C4-2B (cell line): ENCODE measurements around the gene OSBP2.

Source experiments
- H3K27ac ChIP-seq: fragments of 450-650 bp; 2 replicates; pipeline ENCODE4 v1.5.1; 2017
- ZFX ChIP-seq: fragments of 450-650 bp; IDR thresholded peaks from 2 replicates; pipeline ENCODE4 v1.6.1; 2017
- TF ChIP-seq, protein P1 (sequence below): fragments of 450-650 bp; conservative IDR thresholded peaks from 2 replicates; pipeline ENCODE4 v1.5.1; 2017; ENCODE audit warnings: mild to moderate bottlenecking

Gene OSBP2

DNA sequence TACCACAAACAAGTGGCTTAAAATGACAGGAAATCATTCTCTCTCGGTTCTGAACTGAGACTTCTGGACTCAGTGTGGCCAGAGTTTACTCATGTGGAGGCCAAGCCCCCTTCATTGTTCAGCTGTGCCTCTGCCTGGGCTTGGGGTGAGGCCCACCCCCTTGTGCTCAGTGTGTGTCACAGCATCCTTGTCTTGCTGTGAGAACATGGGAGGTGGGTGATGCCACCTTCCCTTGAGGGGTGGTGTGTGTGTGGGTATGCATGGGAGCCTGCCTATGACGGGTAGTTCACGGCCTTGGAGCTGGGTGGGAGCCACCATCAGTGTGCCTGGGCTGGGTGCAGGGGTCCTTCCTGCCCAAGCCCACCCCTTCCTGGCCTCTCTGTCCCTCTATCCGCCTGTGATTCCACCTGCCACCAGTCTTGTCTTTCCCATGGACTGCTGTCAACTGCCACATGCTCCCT lies 172.2 kb downstream of the OSBP2 start:
- no peak overlapping the region for H3K27ac ChIP-seq
- TF ChIP-seq ZFX: no peak
- TF ChIP-seq, protein P1, sequence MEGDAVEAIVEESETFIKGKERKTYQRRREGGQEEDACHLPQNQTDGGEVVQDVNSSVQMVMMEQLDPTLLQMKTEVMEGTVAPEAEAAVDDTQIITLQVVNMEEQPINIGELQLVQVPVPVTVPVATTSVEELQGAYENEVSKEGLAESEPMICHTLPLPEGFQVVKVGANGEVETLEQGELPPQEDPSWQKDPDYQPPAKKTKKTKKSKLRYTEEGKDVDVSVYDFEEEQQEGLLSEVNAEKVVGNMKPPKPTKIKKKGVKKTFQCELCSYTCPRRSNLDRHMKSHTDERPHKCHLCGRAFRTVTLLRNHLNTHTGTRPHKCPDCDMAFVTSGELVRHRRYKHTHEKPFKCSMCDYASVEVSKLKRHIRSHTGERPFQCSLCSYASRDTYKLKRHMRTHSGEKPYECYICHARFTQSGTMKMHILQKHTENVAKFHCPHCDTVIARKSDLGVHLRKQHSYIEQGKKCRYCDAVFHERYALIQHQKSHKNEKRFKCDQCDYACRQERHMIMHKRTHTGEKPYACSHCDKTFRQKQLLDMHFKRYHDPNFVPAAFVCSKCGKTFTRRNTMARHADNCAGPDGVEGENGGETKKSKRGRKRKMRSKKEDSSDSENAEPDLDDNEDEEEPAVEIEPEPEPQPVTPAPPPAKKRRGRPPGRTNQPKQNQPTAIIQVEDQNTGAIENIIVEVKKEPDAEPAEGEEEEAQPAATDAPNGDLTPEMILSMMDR: no peak

DNA sequence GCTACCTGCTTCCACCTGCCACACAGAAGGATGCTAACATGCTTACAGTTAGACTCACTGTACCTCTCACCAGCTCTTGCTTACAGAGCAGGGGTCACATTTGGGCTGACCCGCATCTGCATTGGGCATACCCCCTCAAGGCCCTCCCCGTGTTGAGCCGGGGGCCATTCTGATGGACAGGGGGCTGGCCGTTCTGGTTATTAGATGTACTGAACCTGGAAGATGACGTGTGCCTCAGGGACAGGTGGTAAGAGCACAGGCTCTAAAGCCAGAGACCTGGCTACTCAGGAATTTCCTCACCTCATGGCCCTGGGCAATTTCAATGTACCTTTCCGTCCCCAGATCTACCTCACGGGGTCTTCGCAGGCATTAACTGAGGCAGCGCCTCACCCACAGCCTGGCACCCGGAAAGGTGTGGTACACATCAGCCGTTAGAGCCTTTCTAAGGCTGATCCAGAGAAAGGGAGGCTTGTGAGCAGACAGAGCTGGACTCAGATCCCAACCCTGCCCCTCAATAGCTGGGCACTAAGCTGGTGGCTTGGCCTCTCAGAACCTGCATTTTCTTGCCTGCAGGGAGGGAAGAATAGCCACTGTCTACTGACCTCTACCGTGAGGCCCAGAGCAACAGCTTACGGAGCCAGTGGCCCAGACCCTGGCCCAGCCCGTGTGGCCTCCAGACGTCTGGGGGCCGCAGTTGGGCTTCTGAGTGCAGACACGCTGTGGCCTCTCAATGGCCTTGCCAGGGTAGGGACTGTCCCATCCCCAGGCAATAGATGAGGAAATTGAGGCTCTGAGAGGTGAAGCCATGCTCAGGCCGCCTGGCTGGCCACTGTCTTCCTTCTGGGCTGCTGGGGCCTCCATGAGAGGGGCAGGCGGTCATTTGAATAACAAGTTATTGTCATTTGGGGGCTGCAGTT lies 173.3 kb downstream of the OSBP2 start:
- no peak overlapping the region for H3K27ac ChIP-seq
- TF ChIP-seq, protein P1: no peak
- TF ChIP-seq ZFX: no peak

DNA sequence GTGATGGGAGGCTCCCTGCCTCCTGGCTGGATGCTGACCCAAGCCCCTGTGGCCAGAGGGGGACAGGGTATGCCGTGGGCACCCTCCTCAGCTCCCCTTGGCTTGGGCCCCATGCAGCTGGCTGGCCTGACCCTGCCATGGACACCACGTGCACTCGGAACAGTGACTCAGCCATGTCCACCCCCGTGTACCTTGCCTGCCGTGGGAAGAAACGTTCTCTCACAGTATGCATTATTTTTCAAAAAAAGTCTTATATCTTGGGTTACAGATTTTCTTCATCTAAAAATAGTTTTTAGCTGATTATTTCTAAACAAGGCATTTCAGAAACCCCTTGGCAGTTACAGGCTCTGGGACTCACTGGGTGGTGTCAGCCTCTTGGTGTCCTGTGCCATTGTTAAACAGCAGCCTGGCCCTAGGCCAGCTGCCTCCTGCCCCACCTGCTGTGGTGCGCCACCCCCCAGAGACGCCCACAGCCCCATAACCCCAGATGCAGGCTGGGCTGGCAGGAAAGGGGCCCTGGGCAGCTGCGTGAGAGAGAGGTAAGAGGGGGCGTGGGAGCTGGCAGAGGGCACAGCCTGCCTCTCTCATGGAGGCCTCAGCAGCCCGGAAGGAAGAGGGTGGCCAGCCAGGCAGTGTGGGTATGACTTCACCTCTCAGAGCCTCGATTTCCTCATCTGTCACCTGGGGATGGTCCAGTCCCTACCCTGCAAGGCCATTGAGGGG lies 174.2 kb downstream of the OSBP2 start:
- TF ChIP-seq, protein P1: no peak
- TF ChIP-seq ZFX: no peak
- H3K27ac ChIP-seq: no peak overlapping the region

DNA sequence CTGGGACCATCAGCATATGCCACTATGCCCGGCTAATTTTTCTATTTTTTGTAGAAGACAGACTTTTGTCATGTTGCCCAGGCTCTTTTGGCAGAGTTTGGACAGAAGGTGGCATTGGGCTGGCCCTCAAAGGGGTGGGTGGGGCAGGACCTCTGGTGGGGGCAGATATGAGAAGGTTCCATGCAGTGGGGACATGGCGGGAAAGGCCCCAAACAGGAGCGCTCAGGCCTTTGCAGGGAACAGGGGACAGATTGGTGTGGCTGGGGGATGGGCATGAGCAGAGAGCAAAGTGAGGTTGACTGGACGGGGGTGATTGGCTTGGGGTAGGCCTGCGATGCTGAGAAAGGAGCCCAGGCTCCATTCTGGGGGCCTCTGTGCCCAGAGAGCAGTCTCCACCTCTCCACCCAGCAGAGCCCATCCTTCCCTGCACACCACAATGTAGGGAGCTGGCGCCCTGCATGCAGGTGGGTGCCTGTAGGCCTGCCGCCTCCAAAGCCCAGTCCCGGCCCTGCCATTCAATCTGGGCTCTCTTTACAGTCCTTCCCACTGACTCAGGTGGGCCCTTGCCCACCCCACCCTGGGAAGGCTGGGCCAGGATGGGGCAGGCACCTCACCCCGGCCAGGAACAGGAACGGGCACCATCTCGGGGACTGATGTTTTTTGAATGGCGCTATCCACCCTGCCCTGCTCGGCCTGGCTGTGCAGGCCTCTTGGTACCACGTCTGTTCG lies 175.2 kb downstream of the OSBP2 start:
- no peak for TF ChIP-seq ZFX
- TF ChIP-seq, protein P1: no peak
- no peak overlapping the region for H3K27ac ChIP-seq

DNA sequence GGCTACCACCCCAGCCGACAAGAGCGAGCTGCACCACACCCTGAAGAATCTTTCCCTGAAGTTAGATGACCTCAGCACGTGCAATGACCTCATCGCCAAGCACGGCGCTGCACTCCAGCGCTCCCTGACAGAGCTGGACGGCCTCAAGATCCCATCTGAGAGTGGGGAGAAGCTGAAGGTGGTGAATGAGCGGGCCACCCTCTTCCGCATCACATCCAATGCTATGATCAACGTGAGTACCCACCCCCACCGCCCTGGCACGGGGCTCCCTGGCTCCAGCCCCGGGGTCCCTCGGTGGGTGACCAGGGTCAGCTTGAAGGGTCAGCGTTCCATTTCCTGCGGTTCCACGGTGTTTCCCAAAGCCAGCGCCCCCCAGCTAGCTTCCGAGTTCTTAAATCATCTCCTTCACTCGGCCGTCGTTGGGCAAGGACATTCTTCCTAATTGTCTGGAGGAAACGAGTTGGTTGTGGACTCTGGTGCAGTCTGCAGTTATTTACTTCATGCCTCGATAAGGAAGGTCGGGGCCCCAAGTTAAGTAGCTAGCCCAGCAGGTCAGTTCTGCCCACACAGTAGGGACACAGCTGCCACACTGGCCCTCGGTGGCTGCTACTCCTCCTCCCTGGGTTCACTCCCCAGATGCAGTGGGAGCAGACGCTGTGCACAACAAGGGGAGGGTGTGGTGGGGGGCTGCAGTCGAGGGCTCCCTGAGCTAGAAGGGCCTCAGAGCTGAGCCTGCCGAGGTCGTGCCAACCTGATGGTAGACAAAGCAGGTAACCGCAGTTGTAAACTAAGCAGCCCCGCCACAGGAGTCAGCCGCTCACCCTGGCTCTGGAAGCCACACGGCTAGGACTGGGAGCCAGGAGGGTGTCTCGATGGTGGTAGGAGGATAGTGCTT lies 176.0 kb downstream of the OSBP2 start:
- no peak for TF ChIP-seq ZFX
- TF ChIP-seq, protein P1: no peak
- no peak overlapping the region for H3K27ac ChIP-seq

DNA sequence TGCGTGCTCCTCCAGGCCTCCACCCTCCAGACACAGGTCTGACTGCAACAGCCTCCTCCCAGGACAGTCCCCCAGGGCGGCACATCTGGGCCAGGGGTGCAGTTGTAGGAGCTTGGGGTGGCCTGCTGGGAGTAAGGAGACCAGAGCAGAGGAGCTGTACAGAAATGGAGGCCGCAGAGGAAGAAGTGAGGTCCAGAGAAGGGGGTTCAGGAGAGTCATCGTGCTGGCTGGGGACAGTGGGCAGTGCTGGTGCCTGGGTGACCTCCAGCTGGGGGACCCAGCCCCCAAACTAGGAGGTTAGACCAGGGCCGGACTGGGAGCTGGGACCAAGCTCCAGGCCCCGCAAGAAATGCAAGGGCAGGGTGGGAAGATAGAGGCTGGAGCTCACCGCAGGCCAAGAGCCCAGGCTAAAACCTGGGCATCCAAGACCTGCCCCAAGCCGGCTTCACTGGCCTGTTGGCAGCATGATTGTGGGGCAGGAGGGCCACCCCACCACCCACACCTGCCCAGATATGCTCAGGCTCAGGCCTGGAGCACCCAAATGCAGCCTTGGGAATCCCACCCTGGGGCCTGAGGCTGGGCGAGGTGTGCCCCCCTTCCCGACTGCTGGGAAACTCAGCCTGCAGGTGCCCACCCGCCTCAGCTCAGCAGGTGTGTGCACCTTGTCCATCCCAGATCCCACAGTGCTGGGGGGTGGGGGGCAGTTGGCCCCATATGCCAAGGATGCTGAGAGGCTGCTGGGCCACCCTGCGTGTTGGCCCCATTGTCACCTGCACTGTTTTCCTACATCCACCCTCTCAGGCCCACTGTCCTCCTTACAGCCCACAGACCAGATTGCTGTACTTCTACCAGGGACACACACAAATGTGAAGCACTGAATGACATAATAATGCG lies 177.0 kb downstream of the OSBP2 start:
- no peak for TF ChIP-seq ZFX
- TF ChIP-seq, protein P1: no peak

More for the DNA sequence above, 177.0 kb downstream of the OSBP2 start:
- H3K27ac ChIP-seq: no peak overlapping the region
